GM18907 (cell line): ENCODE results near the gene NABP1.

Experiments
- ATAC-seq: cut with Tn5 transposase; IDR thresholded peaks from one replicate; pipeline ENCODE4 v1.9.1; 2021; ENCODE audit warnings: mild to moderate bottlenecking, moderate library complexity; ENCODE audit not compliant: unreplicated experiment

Gene NABP1

DNA sequence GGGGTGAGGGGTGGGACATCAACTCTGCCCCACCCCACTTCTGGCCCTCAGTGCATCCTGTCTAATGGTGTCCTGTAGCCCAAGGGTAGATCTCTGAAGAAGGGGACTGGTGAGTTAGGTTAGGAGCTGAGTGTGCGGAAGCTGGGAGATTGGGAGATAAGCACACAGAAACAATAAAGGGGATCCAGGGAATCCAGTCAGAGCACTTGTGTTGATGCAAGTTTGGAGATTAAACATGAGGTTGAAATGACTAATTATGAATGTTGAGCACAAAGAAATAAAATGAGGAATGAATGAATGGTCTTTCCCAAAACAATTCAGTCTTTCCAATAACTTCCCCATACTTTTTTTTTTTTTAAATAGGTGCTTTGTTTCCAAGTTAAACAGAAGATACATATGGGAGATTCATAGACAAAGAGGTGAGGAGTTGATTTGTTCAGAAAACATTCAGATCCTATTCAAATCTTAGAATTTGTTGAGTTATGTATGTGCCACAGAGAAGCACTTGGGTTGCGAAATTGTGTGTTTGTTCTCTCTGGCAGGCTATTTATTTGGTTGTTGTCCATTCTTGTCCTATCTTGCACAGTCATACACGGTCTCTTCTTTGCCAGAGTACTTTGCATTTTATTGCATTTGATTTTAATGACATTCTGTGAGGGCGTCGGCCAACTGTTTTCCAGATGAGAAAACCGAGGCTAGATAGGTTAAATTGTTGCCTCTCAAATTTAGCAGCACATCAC, 31.6 kb upstream of the NABP1 start:
- ATAC-seq = no peak

DNA sequence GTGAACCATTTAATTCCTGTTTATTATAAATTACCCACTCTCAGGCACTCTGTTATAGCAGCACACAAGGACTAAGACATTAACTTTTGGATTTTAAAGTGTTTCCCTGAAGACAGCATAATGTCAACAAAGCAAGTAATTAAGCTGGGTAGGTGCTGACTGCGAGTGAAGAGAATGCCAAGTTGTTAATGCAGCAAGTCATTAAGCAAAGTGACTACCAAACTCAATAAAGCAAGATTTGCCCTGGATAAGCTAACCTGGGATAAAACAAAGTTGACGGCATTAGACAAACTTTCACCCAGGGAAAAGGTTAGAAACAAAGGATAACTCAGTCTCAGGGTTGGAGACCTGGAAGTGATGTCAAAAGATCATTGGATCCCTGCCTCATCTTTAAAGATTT, 28.4 kb upstream of the NABP1 start:
- no peak for ATAC-seq

DNA sequence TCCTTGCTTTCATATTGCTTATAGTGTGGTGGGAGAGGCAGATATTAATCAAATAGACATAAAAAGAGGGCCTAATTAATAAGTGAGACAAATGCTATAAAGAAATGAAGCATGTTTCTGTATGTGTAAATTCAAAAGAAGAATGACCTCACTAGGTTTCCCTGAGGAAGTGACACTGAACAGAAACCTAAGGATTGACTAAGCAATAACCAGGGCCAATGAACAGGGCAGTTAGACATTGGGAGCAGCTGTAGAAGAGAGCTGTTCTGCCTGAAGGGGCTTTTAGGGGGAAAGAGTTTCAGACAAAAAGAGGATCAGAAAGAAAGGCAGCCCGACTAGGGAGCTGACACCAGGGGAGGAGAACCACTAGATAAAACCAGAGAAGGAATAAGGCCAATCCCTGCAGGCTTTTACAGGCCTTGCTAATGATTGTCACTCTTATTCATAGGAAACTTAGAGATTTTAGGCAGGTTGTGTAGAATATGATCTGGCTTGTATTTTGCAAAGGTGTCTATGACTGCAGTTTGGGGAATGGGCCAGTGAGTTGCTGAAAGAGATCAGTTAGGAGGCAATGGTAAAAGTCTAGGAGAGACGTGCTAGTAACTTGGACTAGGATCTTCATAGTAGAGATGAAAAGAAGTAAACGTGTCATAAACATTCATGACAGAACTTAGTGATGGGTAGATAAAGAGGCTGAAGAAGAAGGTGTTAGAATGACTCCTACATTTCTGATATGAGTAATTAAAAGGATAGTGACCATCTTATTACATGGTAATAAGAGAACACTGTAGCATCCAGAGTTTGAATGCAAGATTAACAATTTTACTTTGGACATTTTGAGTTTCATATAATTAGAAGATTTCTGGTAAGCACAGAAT, 26.8 kb upstream of the NABP1 start:
- peak; percentile 100 for ATAC-seq

DNA sequence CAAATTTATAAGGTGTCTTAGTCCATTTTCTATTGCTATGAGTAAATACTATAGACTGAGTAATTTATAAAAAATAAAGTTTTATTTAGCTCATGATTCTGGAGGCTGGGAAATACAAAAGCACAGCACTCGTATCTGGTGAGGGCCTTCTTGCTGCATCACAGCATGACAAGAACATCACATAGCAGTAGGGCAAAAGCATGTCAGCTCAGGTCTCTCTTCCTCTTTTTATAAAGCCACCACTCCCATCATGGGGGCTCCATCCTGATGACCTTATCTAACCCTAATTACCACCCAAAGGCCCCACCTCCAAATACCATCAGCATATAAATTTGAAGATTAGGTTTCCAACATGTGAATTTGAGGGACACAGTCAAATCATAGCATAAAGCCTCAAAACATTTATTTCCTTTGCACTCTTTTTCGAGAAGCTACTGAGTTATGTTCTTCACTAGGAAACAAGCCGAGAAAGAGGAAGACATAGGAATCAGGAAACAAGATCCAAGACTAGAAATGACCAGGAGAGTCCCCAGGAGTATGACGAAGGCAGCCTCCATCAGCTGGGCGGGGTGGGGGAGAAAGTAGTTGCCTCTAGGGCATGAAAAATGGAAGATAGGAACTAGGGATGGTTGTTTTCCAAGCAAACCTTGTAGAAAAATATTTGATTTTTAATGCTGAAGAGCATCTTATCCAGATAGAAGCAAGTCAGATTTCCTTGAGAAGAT, 24.1 kb upstream of the NABP1 start:
- no peak for ATAC-seq

DNA sequence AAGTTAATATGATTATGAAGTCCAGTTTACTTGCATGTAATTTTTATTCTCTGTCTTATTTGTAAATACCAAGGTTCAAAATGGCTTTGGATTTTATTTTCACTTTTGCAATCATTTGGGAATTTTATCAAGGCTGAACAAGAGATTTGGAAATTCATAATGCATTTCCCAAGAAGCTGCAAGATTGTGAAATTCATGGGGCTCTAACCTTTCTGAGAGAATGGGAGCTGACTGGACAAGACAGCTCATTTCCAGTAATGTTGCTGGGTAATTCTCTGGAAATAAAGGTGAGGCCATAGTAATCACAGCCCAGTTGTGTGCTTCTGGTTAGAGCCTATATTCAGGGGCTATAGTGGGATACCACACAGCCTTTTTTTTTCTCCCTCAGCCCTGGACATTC, 21.5 kb upstream of the NABP1 start:
- ATAC-seq = no peak

DNA sequence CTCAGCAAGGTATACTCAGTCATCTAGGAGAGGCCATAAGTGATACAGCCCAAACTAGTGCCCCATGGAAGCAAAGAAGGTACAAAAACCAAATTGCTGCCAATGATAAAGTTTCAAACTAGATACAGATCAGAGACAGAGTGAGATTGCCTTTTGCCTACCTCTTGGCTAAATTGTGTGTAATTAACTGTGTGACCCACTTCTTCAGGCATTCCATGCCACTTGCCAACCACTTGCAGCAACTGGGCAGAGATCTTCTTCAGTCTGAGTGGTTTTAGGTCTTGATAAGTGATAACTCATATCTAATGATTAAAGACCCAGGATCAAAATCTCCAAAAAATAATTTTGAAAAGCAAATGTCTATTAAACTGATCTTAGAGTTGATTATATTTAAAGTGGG, 21.1 kb upstream of the NABP1 start:
- ATAC-seq = no peak

DNA sequence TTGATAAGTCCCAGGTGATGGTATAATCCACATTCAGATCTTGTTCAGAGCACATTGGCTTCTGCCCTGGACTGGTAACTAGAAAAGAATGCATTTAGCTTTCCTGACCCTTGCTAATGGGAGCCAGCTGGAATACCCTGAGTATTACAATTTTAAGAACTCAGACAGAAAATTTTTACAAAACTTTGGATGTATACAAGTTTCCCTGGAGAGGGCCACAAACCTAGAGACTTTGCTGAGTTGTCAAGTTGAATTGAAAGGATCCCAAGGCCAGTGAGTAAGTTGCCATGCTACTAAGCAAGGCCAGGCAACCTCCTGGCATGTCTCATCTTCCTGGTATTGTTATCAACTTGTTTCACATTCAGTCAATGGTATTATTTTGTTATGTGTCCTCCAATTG, 20.0 kb upstream of the NABP1 start:
- no peak for ATAC-seq

DNA sequence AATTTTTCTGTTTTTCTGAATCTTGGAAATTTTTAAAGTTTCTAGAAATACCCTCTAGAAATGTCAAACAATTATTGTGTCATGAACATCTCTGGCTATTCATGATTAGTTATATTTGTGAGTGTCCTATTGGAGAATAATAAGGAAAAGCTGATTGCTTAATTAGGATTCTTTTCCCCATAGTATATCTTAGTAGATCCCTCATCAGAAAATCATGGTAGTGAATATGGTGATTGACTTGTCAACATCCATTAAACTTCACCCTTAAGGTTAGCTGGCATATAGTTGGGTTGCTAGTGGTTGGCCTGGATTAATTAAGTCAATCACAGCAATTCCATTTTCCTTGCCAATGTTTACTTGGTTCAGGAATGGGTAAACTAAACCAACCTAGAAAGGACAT, 18.7 kb upstream of the NABP1 start:
- no peak for ATAC-seq

DNA sequence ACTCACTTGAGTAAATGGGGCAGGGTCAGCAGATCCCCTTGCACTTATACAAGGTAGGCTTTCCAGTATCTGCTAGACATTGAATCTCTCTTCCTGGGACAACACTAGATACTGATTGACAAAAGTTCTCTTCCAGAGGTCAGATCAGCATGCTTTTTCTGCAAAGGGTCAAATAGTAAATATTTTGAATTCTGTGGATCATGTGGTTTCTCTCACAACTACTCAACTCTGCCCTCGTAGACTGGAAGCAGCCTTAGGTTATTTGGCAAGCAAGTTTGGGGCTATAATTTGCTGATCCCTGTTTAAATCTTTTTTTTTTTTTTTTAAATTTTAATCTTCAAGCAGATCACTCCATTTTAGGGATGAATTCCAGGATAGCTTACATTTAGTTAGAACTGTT, 17.4 kb upstream of the NABP1 start:
- no peak for ATAC-seq

DNA sequence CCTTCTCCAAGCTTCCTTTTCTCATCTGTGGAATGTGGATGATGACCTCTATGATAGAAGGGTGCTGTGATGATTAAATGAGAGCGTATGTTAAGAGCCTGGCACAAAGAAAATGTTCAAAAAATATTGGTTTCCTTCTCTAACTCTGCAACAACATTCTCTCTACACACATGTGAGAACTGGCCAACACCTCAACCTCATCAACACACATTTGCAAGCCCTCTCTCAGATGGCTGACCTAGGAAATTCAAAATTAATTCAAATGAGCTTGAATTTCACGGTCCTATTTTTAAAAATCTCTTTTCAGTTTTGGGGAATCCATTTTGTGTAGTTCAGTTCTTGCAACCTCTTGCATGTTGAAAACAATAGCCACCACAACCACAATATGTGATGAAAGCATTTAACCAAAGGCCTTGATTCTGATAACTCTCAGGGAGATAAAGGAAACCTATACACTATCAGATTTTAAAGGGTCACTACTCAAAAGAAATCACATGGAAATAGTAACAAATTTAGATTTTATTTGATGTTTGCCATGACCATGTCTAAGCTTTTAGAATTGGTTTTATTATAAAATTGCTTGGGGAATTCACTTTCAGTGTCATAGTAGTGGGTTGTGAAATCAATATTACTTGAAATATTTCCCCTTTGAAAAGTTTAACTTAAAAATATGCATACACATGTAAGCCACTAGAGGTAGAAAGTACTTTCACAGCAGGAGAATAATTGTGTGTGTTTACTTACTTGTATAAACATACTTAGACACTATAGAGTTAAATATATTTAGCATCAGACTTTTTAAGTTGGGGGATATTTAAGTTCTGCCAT, 16.6 kb upstream of the NABP1 start:
- no peak for ATAC-seq

DNA sequence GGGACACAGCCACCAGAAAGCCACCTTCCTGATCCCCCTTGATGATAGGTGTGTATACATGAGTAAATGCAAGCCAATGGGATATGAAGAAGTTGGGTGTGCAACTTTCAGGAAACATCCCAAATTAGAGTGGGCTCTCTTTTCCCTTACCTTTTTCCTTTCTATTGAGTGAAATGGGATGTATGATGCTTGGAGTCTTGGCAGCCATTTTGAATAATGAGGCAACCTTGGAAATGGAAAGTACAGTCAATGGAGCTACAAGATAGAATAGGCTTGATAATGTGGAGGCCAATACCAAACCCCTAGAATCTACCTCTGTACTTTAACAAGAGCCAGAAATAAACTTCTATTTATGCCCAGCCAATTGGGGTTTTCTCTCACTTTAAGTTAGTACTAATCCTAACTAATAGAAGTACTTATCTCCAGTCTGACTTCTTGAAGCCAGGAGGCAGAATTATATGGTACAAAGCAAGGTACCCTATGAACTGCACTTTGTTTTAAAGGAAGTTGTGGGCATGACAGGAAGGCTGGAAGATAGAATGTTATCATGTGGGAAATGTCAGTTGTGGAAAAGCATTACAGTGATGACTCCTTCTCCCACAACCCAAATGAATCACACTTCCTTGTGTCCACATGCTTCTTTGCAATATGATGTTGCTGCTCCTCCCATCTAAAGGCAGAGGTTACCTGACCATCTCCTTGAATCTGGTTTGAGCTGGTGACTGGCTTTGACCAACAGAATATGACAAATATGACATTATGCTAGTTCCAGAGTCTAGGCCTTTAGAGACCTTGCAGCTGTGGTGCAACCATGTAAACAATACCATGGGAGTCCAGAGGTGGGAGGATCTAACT, 12.9 kb upstream of the NABP1 start:
- ATAC-seq = no peak

DNA sequence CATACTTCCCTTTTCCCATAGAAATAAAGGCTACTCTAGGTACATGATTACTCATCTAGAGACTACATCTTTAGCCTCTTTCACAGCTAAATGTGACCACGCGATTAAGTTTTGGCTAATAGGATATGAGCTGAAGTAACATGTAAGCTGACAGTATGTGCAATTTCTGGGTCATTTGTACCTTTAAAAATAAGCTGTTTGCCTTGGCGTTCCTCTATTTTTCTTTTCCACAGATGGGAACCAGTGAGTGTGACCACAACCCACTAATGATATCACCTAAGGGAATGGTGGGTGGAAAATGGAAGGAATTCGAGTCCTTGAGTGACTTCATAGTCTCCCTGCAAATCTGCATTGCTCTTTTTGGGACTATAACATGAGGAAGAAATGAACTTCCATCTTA, 11.7 kb upstream of the NABP1 start:
- no peak for ATAC-seq

DNA sequence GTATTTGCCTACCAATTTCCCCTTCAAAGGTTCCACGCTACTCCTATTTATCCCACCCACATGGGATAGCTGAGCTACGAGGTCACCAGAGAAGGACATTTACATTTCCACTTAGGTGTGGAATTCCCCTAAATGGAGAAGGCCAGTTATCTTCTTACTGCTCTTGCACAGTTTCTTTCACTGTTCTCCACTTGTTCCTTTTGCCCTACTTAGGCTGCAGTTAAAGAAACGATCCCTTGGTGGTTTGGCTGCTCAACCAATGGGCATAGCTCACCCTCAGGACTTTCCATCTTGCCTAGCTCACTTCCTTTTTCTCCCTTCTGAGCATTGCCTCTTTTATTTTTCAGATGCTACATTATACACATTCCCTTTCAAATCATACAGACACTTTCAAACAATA, 11.2 kb upstream of the NABP1 start:
- peak; percentile 84 for ATAC-seq

DNA sequence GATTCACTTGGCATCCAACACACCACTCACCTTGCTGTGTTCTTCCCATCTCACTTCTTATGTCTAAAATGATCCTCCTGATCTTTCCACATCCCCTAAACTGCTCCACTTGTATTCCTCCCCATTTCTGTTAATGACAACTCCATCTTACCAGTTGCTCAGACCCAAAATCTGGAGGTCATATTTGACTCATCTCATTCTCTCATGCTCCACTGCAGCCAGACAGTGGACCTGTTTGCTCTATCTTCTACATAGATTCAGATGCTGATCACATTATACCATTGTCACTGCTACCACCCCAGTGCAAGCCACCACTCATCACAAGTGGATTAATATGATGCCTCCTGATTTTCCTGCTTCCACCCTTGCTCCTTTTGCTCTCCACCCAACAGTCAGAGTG, 7.9 kb upstream of the NABP1 start:
- peak; percentile 75 for ATAC-seq

DNA sequence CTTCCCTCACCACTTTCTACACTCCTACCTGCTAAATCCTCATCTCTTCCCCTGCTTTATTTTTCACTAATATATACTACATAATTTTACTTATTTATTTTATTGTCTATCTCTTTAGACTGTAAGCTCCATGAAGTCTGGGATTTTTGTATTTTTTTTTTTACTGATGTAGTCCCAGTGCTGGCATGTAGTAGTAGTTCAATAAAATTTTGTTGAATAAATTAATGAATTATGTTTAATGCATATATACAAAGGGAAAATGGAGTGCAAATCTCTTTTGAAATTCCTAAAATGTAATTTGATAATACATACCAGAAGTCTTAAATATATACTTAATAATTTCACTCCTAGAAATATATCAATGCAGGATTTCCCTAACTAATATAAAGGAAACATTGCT, 7.1 kb upstream of the NABP1 start:
- ATAC-seq = no peak

DNA sequence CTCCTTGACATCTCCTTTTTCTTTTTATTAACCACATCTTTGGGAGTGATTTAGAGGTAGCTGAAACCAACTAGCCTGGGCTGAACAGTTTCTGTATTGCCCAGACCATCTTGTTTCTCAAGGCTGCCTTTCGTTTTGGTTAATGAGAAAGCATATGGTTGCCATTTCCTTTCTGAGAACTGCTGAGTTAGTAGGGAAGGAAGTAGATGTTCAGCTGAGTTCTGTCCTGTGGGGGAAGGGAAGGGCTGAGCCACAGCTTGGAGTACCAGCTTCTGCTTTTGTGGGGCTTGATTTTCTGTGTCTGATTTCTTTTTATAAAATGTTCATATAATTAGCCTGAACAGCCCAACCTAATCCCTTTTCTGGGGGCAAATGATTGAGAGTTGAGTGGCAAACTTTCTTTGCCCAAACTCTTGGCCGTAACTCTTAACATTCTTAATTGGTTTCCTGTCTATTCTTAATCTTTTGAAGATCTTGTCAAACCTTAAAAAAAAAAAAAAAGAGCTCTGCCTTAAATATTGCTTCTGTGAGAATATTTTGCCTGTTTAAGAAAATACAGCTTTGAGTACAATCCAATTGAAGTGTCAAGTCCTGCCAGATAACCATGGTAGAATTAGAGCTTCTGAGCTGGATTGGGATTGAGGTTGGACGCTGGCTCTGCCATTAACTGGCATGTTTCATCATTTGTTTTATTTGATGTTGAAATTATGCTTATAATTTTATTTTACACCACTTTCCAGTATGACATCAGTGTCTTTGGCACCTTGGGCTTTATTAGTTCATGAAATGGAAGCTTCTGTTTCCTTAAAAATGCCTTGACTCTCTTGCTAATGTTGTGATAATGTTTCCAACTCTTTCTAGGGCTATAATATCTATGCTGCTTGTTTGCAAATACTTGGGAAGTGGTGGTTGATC, 1.9 kb upstream of the NABP1 start:
- ATAC-seq = peak; percentile 76

DNA sequence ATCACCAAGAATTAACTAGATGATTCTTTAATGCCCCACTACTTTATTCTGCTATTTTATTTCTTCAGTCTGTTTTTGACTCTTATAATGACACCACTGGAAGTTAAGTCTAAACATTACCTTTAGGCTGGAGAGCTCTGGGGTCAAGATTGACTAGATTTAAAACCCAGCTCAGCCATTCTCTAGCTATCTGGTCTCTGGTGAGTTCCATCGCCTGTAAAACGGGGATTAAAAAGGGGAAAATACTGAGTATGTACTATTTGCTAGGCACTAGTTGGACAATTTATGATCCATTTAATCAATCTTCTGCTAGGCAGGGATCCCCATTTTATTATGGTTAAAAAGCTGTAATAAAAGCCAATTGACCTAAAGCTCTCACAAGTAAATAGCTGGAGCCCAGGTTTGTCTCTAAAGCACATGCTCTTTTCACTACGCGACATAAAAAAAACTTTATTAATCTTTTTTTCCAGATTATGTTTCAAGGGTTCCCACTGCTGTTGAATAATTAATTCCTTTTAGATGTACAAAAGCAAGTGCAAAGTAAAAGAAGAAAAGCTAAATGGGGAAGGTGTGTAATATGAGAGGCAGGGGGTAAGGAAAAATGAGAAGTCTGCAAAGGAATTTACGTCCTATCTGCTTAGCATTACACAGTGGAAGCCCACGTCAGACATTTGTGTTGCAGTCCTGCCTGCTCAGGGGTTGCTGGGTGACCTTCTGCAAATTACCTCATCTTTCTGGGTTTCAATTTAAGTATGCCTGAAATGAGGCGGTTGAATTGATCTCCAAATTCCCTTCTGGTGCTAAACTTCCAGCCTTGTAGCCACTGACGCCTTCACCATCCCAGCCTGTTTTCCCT, 918 bp upstream of the NABP1 start:
- peak; percentile 39 for ATAC-seq
